Endothelial cell of umbilical vein (primary cell): ENCODE results near the gene RBP4. TPM values are rescaled to one million over a fixed set of nuclear protein-coding genes. Genes with fewer than 3 reads are reported as not detected.

ENCODE experiments used
- BruUV-seq: library from RNA; stranded (reverse); fragments of 400-500 nt; replicated peaks from 2 replicates; lab custom pipeline; 2021; lab: Mats Ljungman, UMichigan
- CTCF ChIA-PET: fragments of 300-600, 350-600 bp; sonication (Branson Sonifier 250); formaldehyde crosslinking; loops from one replicate; lab custom pipeline; 2021; ENCODE audit warnings: antibody characterized with exemption, inconsistent platforms; lab: Charles Lee
- POLR2A ChIA-PET: fragments of 300-600, 350-600 bp; sonication (Branson Sonifier 250); formaldehyde crosslinking; loops from one replicate; lab custom pipeline; 2021; ENCODE audit warnings: antibody characterized with exemption, inconsistent platforms; lab: Charles Lee
- DNase-seq: peaks from one replicate; pipeline ENCODE4 v3.0.0-alpha.2; 2011; ENCODE audit warnings: low read depth, low spot score
- FAIRE-seq: peaks from 2 replicates; lab custom pipeline; 2011; peaks lifted over from hg19 to GRCh38; lab: Jason Lieb, UNC
- H2AFZ ChIP-seq: 2 replicates; pipeline ENCODE4 v1.6.0; 2012; ENCODE audit warnings: low read depth, low read length, control low read depth, inconsistent platforms
- H3K27ac ChIP-seq: 2 replicates; pipeline ENCODE4 v1.5.1; 2011; ENCODE audit warnings: low read depth, mild to moderate bottlenecking, control low read depth, low read length, moderate library complexity; ENCODE audit not compliant: insufficient read depth
- H3K27me3 ChIP-seq, 2 experiments: 2 replicates each; pipeline versions ENCODE4 v1.6.0 to v1.6.1; 2011; ENCODE audit warnings: low read length in 2 of 2, mixed read lengths in 1 of 2; ENCODE audit not compliant: control insufficient read depth in 2 of 2, insufficient read depth in 2 of 2
- H3K36me3 ChIP-seq, 2 experiments: 2 replicates in 1 of 2; 3 replicates in 1 of 2; pipeline ENCODE4 v1.5.1; 2011; ENCODE audit warnings: low read length in 2 of 2, mild to moderate bottlenecking in 1 of 2, moderate library complexity in 1 of 2; ENCODE audit not compliant: control insufficient read depth in 2 of 2, insufficient read depth in 2 of 2; ENCODE audit errors: extremely low read depth in 1 of 2
- H3K4me1 ChIP-seq: 3 replicates; pipeline ENCODE4 v1.5.1; 2011; ENCODE audit warnings: mild to moderate bottlenecking, low read length; ENCODE audit not compliant: control insufficient read depth, insufficient read depth; ENCODE audit errors: extremely low read depth
- H3K4me2 ChIP-seq: 2 replicates; pipeline ENCODE4 v1.6.1; 2011; ENCODE audit warnings: low read length, control low read depth, mixed read lengths; ENCODE audit not compliant: insufficient read depth
- H3K4me3 ChIP-seq, 3 experiments: fragments of 200-600 bp in 1 of 3; sonication (generic), shearing (Covaris generic) in 1 of 3; replicated peaks in 1 of 3; 2 replicates each; pipeline ENCODE4 v1.5.1; 2011 to 2016; ENCODE audit warnings: control low read depth in 3 of 3, low read length in 3 of 3, mild to moderate bottlenecking in 2 of 3, inconsistent platforms in 1 of 3, low read depth in 1 of 3, moderate library complexity in 1 of 3; ENCODE audit not compliant: insufficient read depth in 1 of 3
- H3K79me2 ChIP-seq: 2 replicates; pipeline ENCODE4 v1.6.0; 2012; ENCODE audit warnings: low read length, inconsistent platforms; ENCODE audit not compliant: control insufficient read depth, insufficient read depth
- H3K9ac ChIP-seq: replicated peaks from 2 replicates; pipeline ENCODE3; 2011; ENCODE audit warnings: low read length, control low read depth; ENCODE audit not compliant: insufficient read depth; ENCODE audit errors: extremely low read depth
- H3K9me1 ChIP-seq: replicated peaks from 3 replicates; pipeline ENCODE4 v1.6.0; 2011; ENCODE audit warnings: mild to moderate bottlenecking, low read length; ENCODE audit not compliant: control insufficient read depth, insufficient read depth; ENCODE audit errors: extremely low read depth
- H3K9me3 ChIP-seq: replicated peaks from 2 replicates; pipeline ENCODE4 v1.5.1; 2012; ENCODE audit warnings: low read length, inconsistent platforms; ENCODE audit not compliant: control insufficient read depth, insufficient read depth
- H4K20me1 ChIP-seq: replicated peaks from 2 replicates; pipeline ENCODE3; 2011; ENCODE audit warnings: mild to moderate bottlenecking, low read length; ENCODE audit not compliant: control insufficient read depth, insufficient read depth; ENCODE audit errors: extremely low read depth
- CTCF ChIP-seq, 2 donors: IDR thresholded peaks; 1 replicate in 1 of 2; 2 replicates in 1 of 2; pipeline ENCODE4 v1.5.1; 2011; ENCODE audit warnings: low read length in 2 of 2, mild to moderate bottlenecking in 2 of 2, moderate library complexity in 2 of 2, control low read depth in 1 of 2, inconsistent platforms in 1 of 2, low read depth in 1 of 2; ENCODE audit not compliant: insufficient read depth in 1 of 2; ENCODE audit errors: extremely low read depth in 1 of 2
- EZH2 ChIP-seq: IDR thresholded peaks from 2 replicates; pipeline ENCODE4 v1.6.1; 2012; ENCODE audit warnings: borderline replicate concordance, low read depth, mild to moderate bottlenecking, moderate library complexity, low read length, inconsistent platforms; ENCODE audit not compliant: severe bottlenecking
- FOS ChIP-seq: IDR thresholded peaks from 2 replicates; pipeline ENCODE4 v1.6.1; 2011; ENCODE audit warnings: mild to moderate bottlenecking, low read length, moderate library complexity, borderline replicate concordance; ENCODE audit not compliant: insufficient read depth
- GATA2 ChIP-seq: IDR thresholded peaks from 2 replicates; pipeline ENCODE4 v1.7.0; 2011; ENCODE audit warnings: low read depth, mild to moderate bottlenecking, moderate library complexity, mixed read lengths, low read length; ENCODE audit not compliant: insufficient read length, insufficient read depth
- JUN ChIP-seq: IDR thresholded peaks from 2 replicates; pipeline ENCODE4 v1.6.1; 2011; ENCODE audit warnings: borderline replicate concordance, low read depth; ENCODE audit not compliant: insufficient read length, insufficient read depth
- MAX ChIP-seq: IDR thresholded peaks from 2 replicates; pipeline ENCODE4 v1.6.1; 2011; ENCODE audit not compliant: insufficient read depth, insufficient read length
- MYC ChIP-seq: IDR thresholded peaks from one replicate; pipeline ENCODE4 v1.6.1; 2011; ENCODE audit warnings: mild to moderate bottlenecking, low read depth, low read length
- POLR2A ChIP-seq: IDR thresholded peaks from 2 replicates; pipeline ENCODE4 v1.6.1; 2012; ENCODE audit warnings: low read depth, mild to moderate bottlenecking, control low read depth, low read length
- POLR2AphosphoS5 ChIP-seq: IDR thresholded peaks from 2 replicates; pipeline ENCODE4 v1.6.1; 2012; ENCODE audit warnings: low read depth, mild to moderate bottlenecking, control low read depth, low read length, moderate library complexity; ENCODE audit not compliant: insufficient read depth
- dilution Hi-C: fragments of 300-500 bp; cut with MboI; formaldehyde crosslinking; loops from one replicate; pipeline ENCODE4 v1.15.0; 2019; ENCODE audit warnings: low sequenced_read_pairs; ENCODE audit not compliant: extremely low pct_ligation_motif_present
- intact Hi-C: fragments of 100-400 bp; cut with micrococcal nuclease; formaldehyde crosslinking; loops from one replicate; pipeline ENCODE4 v1.10.0; 2022
- polyA plus RNA-seq, 4 experiments: library from polyadenylated mRNA; depleted of rRNA in 3 of 4; stranded (reverse) in 3 of 4; unstranded in 1 of 4; fragments of >200 nt; gene quantifications; 2 replicates each; pipeline versions ENCODE4 v1.2.1 to v1.2.3, GENCODE V29; 2011 to 2012; ENCODE audit warnings: missing spikeins in 1 of 4
- total RNA-seq: library from RNA; stranded (reverse); gene quantifications from 2 replicates; pipeline ENCODE4 v1.2.3, GENCODE V29; 2021

The RBP4 gene
- total and polyA plus RNA-seq, 2 donors (not counting 3 experiments of a cell fraction or from before 2014, with no cell fraction given) = not detected

GRCh38 chr10:93554316-93554663, 46.7 kb downstream of the RBP4 start:
- H3K9me3 ChIP-seq = no peaks in the 10 kb centered on the region
- TF ChIP-seq POLR2A (no peak), CTCF (IDR thresholded peaks at IDR 0.05; ENCODE audit: extremely low read depth in 1 of 2, insufficient read depth in 1 of 2, low read depth in 1 of 2, low read length in 2 of 2) (no peak), FOS (no peak), MAX (no peak), POLR2AphosphoS5 (no peak), MYC (no peak), JUN (no peak), GATA2 (no peak), EZH2 (no peak)
- CTCF ChIA-PET = interaction anchor here (0.5 to 6.0 kb wide), 33 partner anchors 9 to 890 kb away, joined by 3 to 239 read pairs (median 6); partner anchors contain the start of genes CEP55, FFAR4 and FRA10AC1
- no peaks in the 10 kb centered on the region for H3K79me2 ChIP-seq
- FAIRE-seq (no peak), DNase-seq (no peak)
- H3K27ac ChIP-seq = no peak overlapping the region
- H3K4me3 ChIP-seq = no peak overlapping the region
- POLR2A ChIA-PET = no interaction called here
- H3K9me1 ChIP-seq = no peaks in the 10 kb centered on the region
- H3K4me2 ChIP-seq = no peak overlapping the region
- dilution Hi-C loops = no loop called here
- intact Hi-C loops = loop anchor here (2.0 kb wide), 1 partner anchor 367 kb away; no protein-coding TSS in a partner anchor
- H3K36me3 ChIP-seq = no peaks in the 10 kb centered on the region
- BruUV-seq = no TSS peak
- no peaks in the 10 kb centered on the region for H3K27me3 ChIP-seq
- peaks cover 6% of the 10 kb centered on the region for H3K4me1 ChIP-seq
- H4K20me1 ChIP-seq = no peaks in the 10 kb centered on the region
- H2AFZ ChIP-seq = no peak overlapping the region
- H3K9ac ChIP-seq = no peak overlapping the region
